HT-29 (cell line): Measurements from ENCODE around the gene MIDN. TPM values are rescaled to one million over a fixed set of nuclear protein-coding genes. Genes with fewer than 3 reads are reported as not detected.
A peak's percentile ranks its signal among the peaks of the same experiment; 100 is the strongest.

ENCODE experiments used
- DNase-seq: peaks from one replicate; pipeline ENCODE4 v3.0.0-alpha.2; 2015; ENCODE audit warnings: low spot score
- total RNA-seq: library from RNA; depleted of rRNA; stranded (reverse); fragments of >200 nt; shearing (Covaris generic); gene quantifications from 2 replicates; pipeline ENCODE4 v1.2.3, GENCODE V29; 2014

The MIDN gene
- total RNA-seq, 1 experiment from 2014 or later = 38.6 TPM

DNA sequence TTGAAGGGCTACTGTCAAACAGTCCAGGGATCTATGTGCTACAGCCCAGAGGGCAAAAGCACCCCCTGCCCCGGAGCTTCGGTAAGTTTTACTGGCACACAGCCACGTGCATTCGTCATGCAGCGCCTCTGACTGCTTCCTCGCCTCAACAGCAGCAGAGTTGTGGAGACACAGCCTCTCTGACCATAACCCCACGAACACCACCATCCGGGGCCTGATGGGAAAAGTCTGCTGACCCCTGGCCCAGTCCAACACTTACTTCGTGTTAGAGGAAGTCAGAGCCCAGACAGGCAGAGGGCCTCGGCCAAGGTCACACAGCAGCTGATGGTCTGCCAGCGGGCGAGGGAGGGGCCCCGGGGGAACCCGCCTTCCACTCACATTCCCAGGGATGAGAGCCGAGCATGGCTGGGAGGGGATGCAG is 15.7 kb upstream of the MIDN start:
- DNase-seq = peak; percentile 45

DNA sequence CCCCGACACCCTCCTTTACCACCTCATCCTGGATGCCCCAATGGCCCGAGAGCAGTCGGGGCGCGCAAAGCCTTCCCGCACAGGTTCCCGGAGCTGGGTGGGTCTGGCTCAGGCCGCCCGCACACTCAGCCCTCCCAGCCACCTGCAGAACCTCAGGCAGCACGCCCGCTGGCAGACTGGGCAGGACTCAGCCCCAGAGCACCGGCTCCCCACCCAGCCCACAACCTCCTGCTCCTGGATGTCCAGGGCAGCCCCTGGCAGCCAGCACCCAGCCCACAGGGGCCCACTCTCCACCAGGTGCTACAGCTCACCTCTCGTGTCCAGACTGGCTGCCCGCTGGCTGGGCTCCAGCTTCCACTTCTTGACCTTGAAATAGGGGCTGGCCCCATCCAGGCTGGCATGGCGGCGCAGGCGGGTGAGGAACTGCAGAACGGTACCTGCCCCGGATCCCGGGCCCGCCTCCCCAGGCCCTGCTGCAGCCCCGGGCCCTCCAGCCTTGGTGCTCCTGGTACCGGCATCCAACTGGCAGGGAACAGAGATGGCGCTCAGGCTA is 15.2 kb upstream of the MIDN start:
- DNase-seq = peak; percentile 42

DNA sequence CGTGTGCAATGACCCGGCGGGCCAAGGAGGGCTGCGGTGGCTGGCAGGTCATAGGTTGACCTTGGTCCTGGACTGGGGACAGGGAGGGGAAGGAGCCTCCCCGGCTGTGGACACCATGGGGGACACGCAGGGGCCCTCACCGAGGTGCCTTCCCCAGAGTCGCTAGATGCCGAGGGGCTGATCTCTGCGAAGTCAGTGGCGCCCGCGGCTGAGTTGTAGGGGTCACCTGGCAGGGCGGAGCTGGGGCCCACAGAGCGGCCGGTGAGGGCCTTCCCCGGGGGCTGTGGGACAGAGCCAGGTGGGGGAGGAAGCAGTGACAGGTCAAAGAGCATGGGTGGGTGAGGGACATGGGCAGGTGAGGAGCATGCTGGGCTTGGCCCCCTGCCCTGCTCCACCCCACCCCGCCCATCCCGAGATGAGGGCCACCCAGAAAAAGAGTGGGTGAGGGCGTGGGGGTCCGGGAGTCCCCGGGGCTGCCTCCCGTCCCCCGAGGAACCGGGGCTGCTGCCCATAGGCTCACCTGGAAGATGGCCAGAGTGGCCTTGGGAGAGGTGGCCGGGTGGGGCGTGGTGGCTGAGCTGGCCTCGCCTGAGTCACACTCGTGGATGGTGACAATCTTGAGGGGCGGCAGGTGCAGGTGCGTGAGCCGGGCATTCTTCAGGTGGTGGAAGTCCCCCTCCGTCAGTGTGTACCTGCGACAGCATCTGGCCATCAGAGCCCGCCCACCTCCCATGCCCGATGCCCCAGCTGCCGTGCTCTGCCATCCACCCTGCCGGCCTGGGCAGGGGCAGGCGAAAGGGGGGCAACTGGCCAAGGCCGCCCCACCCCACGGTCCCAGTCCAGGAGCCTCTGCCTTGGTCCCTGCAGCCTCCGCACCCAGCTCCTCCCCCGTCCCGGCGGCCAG is 14.1 kb upstream of the MIDN start:
- DNase-seq = no peak

DNA sequence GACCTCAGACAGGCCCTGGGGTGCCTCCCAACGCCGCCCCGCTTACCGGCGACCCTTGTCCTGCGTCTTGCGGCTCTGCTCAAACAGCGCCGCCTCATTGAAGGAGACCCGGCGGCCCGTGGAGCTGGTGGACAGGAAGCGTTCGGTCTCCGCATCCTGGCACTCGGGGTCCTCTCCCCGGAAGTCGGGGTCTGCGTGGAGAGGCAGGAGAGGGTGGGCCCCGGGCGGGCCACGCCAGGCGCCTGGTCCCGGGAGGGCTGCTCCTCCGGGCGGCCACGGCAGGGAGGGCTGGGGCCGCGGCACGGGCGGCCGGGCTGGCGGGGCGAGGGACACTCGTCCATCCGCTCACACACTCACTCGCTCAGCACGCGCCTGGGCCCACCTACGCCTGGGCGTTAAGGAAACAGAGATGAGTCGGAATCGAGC is 13.4 kb upstream of the MIDN start:
- no peak for DNase-seq

DNA sequence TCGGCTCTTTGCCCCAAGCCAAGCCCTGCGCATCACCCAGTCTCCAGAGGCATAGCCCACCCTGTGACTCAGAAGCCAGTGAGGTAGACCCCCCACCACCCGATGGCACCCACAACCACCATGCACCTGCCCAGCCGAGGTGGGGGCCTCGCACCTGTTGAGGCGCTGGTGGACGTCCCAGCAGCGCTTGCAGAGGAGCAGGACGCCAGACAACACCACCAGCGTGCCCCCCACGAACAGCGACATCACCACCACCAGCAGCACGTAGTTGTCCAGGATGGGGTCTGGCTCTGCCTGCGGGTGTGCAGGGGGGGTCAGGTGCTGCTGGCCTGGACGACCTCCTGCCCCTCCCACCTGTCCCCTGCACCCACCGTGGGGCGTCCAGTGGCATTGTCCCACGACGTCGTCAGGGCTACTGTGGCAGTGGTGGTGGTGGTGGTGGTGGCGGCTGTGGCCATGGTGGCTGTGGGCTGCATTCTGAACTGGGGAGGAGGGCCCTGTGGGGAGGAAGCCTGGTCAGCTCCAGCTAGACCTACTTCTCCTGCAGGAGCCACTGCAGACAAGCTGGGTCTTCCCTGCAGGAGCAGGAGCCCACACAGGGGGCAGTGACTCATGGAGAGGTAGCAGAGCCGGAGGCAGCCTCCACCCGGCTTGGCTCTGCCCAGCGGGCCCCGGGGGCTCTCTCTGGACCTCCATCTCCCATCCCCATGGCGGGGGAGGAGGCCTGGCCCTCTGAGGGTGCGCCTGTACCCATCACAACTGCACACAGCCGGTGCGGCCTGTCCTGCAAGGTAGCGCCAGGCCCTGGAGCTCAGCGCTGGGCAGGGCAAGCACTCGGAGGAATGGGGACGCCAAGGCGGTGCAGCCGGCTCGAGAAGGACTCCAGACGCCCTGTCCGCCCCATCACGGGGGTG is 12.5 kb upstream of the MIDN start:
- DNase-seq = peak; percentile 1

DNA sequence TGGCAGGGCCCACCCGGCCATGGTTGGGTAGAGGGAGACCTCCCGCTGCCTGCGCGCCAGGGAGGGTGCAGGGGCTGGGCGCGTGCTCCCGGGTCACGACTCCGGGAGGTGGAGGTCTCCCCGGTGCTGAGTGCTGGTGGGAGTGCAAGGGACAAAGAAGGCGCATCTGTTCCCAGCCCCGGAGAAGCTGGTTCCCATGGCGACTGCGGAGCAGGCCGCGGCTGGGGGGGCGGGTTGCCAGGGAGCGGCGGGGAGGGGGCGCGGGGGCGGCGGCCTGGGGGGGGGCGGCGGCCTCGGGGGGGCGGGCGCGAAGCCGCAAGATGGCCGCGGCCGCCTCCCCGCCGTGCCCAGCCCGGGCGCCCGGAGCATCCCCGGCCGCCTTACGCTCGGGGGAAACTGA is 11.8 kb upstream of the MIDN start:
- no peak for DNase-seq

DNA sequence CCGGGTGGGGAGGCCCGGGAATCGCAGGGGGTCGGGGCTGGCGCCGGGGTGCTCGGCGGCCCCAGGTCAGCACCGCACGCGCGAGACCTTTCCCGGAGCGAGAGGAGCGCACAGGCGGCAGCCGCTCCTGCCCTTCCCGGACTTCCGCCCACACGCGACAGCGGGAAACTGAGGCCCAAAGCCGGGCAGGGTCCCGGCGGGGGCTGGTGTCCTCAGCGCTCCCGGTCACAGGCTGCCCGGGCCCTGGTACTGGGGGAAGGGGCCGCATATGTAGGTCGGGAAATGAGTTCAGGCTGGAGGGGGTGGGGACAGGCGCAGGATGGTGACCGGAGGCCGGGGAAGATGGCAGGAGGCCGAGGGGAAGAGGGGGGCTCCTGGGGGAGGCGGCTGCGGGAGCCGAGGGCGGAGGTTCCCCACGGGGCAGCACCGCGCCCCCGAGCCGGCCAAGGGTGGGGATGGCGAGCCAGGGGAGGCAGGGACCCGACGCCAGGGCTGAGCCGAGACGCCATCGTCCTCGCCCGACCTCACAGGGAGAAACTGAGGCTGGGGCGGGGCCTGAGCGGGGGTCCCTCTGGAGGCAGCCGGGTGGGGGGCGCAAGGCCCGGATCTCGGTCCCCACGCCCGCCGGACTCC is 11.2 kb upstream of the MIDN start:
- peak; percentile 0 for DNase-seq

DNA sequence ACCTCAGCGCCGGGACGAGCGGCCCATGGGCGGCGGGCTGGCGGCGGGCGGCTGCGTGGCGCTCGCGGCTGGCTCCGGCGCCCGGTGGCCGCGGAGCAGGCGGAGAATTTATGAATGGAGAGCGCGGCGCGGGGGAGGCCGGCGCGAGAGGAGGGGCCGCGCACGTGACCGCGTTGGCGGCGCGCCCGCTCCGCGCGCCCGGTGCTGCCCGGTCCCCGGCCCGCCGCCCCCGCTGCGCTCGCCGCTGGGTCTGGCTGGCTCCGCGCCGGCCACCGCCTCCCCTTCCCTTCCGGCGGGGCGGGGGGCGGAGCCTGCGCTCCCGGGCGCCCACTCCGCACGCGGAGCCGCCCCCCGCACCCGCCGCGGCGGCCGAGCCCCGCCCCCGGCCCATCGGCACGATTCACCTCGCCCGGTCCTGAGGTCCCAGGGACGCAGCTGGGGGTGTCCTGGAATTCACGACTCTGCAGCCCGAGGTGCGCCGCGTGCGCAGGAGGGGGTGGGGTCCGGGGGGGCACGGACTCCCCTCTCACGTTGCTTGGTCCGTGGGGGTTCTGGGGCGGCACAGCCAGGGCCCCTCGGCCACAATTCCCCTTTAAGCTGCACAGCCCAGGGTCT is 10.5 kb upstream of the MIDN start, which contains the start of gene CBARP:
Gene CBARP, minus strand, starts transcription at position 252 of the 615 bp plus-strand sequence. CDS start 1,905 bp downstream, outside the sequence.
- peak; percentile 4 for DNase-seq

DNA sequence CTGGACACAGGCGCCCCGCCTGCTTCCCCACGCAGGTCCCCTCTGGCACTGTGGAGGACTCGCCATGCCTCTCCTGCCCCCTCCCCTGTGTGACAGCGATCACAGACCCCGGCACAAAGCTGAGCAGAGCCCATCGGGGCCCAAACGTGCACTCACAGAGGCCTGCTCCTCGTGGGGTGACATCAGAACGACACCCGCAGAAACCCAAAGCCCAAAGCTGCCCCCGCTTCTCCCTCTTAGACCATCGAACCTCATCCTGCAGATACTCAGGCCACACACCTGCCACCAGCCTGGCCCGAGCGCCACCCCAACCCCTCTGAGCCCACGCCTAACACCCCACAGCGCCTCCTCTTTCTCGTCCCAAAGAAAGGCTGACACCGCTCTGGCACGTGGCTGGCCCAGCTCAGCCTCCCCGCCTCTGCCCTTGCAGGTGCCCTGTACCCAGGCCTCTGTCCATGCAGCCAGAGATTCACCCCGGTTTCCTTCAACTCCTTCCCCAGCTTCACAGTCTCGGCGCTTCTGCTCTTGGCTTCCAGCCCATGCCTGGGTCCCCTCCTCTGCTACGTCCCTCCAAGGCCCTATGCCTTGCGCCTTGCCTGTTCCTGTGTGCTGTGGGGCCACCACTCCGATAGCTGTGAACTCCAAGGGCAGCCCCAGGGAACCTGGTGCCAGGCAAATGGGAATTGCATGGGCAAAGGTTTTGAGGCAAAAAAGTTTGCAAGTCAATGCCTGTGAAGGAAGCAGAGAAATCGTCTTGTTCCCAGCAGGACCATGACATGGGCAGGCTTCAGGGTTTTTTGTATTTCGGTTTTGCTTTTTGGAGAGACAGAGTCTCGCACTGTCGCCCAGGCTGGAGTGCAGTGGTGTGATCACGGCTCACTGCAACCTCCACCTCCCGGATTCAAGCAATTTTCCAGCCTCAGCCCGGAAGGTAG is 9.7 kb upstream of the MIDN start:
- DNase-seq = no peak

DNA sequence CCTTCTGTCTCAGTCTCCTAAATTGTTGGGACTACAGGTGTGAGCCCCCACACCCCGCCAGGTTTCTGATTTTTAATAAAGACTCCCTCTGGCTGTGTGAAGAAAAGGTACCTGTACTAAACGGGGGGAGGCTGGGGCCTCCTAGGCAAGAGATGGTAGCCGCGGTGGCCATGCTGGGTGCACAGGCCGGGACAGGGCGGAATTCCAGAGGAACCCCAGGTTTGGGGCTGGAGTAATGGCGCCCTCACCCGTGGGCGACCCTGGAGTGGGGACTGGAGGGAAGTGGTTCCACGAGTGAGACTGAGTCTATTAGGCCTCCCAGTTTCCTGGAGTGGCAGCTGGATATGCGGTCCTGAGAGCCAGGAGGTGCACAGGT is 9.0 kb upstream of the MIDN start:
- DNase-seq = no peak

DNA sequence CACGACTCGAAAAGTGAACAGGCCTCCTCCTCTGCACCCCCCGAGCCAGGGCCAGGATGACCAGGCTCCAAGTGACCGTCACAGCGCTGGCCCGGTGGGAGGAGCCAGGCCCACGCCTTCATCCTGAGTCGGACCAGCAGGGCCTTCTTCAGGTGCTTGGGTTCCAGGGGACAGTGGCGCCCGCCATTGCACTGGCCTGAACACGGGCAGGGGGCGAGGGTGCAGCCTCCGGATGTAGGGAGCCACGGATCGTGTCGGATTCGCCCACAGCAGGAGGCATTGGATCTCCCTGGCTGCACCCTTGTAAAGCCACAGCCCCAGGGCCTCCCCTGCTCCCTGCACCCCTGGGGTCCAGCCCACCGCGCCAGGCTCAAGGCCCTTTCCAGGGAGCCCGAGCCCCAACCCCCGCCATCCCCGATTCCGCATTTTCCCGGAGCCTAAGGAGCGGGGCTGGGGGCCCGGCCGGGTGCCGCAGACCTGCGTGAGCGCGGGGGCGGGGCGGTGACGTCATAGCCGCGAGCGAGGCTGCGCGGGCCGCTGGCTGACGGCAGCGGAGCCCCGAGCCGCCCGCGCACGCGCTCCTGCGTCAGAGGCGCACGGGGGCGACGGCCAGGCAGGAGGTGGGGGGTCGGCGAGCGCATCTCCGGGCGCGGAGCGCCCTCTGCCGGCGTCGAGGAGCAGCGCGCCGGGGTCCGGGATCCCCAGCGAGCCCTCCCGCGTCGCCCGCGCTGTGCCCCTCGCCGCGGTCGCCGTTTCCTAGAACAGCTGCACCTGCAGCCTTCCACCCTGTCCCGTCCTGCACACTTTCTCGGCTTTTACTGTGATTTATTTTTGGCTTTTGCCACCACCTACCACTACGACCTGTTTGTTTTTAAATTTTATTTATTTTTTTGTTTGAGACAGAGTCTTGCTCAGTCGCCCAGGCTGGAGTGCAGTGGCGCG is 8.3 kb upstream of the MIDN start:
- DNase-seq = peak; percentile 74

DNA sequence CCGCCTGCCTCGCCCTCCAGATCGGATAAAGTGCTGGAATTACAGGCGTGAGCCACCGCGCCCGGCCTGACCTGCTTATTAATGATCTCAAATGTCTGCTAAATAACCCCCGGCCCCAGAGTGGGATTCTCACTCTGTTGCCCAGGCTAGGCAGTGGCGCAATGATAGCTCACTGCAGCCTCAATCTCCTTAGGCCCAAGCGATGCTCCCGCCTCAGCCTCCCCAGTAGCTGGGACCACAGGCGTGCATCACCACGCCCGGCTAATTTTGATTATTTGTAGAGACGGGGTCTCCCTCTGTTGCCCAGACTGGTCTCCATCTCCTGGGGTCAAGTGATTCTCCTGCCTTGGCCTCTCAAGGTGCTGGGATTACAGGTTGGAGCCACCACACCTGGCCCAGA is 7.5 kb upstream of the MIDN start:
- DNase-seq = no peak

DNA sequence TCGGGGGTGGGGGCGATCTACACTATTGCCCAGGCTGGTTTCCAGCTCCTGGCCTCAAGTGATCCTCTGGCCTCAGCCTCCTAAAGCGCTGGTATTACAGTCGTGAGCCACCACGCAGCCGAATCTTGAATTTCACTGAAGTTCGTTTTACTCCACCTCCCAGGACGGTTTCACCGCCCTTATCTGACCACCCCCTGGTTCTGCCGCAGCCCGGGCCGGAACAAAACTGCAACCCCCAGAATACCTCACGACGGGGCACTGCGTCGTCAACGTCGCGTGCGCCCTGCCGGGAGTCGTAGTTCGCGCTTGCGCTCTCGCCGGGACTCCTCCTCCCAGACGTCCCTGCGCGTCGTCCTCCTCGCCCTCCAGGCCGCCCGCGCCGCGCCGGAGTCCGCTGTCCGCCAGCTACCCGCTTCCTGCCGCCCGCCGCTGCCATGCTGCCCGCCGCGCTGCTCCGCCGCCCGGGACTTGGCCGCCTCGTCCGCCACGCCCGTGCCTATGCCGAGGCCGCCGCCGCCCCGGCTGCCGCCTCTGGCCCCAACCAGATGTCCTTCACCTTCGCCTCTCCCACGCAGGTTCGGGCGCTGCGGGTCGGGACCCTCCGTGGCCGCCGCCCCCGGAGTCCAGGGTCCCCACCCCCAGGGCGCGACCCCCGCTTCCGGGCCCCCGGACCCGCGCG is 6.8 kb upstream of the MIDN start, which contains the start of gene ATP5F1D:
Gene ATP5F1D, plus strand, starts transcription at position 335 of the 679 bp plus-strand sequence. Its CDS starts 100 bp downstream, at position 435.
- DNase-seq = peak; percentile 87

DNA sequence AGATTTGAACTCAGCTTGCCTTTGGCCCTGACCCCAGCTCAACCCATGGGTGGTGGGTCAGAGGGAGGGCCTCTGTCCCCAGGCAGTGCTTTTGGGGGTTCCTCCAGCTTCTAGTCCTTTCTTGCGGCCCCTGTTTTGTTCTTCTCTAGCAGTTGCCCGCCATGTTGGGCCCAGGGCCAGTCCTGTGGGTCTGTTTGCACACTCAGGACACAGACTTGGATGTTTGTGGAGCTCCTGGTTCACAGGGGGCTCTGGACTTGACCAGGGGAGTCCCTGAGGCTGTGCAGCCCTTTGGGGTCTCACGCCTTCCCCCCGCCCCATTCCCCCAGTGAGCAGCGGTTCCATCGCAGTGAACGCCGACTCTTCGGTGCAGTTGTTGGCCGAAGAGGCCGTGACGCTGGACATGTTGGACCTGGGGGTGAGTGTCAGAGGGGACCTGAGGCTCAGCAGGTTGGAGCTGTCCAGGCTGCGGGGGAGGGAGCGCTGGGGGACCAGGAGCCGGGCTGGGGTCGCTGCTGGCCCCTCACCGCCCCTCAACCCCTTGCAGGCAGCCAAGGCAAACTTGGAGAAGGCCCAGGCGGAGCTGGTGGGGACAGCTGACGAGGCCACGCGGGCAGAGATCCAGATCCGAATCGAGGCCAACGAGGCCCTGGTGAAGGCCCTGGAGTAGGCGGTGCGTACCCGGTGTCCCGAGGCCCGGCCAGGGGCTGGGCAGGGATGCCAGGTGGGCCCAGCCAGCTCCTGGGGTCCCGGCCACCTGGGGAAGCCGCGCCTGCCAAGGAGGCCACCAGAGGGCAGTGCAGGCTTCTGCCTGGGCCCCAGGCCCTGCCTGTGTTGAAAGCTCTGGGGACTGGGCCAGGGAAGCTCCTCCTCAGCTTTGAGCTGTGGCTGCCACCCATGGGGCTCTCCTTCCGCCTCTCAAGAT is 4.4 kb upstream of the MIDN start:
- DNase-seq = peak; percentile 79

DNA sequence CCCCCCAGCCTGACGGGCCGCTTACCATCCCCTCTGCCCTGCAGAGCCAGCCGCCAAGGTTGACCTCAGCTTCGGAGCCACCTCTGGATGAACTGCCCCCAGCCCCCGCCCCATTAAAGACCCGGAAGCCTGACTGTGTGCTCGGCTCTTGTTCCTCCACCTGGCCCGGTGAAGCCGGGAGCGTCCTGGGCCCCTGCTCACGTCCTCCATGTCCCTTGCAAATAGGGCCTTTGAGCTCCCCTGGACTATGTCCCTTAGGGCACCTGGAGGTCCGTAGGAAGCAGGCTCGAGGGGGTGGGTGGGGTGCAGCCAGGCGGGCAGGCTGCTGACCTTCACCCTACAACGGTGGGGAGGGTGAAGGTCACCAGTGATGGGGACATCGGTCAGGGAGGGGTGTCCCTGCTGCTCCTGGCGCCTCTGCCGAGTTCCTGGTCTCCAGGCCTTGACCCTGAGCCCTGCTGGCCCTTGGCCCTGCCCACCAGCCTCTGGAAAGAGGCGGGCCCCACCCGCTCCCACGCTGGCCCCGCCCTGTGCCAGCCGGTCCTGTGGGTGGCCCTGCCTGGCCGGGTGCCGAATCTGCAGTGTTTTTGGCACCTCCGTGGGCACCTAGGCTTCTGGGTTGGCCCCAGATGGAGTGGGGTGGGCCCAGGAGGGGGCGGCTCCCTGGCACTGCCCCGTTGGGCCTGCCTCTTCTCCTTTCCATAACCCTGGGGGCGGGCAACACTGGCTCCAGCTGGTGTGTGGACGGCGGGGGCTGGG is 3.5 kb upstream of the MIDN start:
- DNase-seq = peak; percentile 9
